Panc1 (cell line): Measurements from ENCODE around the gene ACCS. TPM values are rescaled to one million over a fixed set of nuclear protein-coding genes. Genes with fewer than 3 reads are reported as not detected.

Experiments used
- ATAC-seq: fragments of 200-7000 bp; cut with Tn5 transposase; 2 replicates; pipeline ENCODE4 v1.9.1; 2020; ENCODE audit warnings: mild to moderate bottlenecking, moderate library complexity
- BruUV-seq: library from RNA; stranded (reverse); fragments of 400-500 nt; replicated peaks from 2 replicates; lab custom pipeline; 2021; lab: Mats Ljungman, UMichigan
- CTCF ChIA-PET: fragments of 300-600 bp; sonication (Branson Sonifier 250); formaldehyde crosslinking; loops from one replicate; lab custom pipeline; 2022; ENCODE audit warnings: antibody characterized with exemption; lab: Charles Lee
- POLR2A ChIA-PET: fragments of 300-600 bp; sonication (Branson Sonifier 250); formaldehyde crosslinking; loops from one replicate; lab custom pipeline; 2022; ENCODE audit warnings: antibody characterized with exemption; lab: Charles Lee
- DNase-seq: peaks from one replicate; pipeline ENCODE4 v3.0.0-alpha.2; 2010; ENCODE audit warnings: low read depth, low spot score
- H3K27ac ChIP-seq: 2 replicates; pipeline ENCODE4 v1.5.1; 2011; ENCODE audit warnings: mild to moderate bottlenecking, low read length, inconsistent platforms
- H3K27me3 ChIP-seq: fragments of 200-500 bp; sonication (Bioruptor generic); 2 replicates; pipeline ENCODE4 v1.6.0; 2014; ENCODE audit warnings: low read length, inconsistent platforms; ENCODE audit not compliant: control insufficient read depth, insufficient read depth
- H3K36me3 ChIP-seq: fragments of 200-500 bp; sonication (Bioruptor generic); 2 replicates; pipeline ENCODE4 v1.5.1; 2014; ENCODE audit warnings: inconsistent platforms, mild to moderate bottlenecking, low read length, moderate library complexity; ENCODE audit not compliant: control insufficient read depth, insufficient read depth
- H3K4me1 ChIP-seq: 2 replicates; pipeline ENCODE4 v1.5.1; 2011; ENCODE audit warnings: inconsistent platforms, mild to moderate bottlenecking, low read length, moderate library complexity; ENCODE audit not compliant: control insufficient read depth, insufficient read depth
- H3K4me3 ChIP-seq, 2 experiments: 2 replicates each; pipeline ENCODE4 v1.5.1; 2011 to 2012; ENCODE audit warnings: low read depth in 2 of 2, low read length in 2 of 2, mild to moderate bottlenecking in 2 of 2, inconsistent platforms in 1 of 2, moderate library complexity in 1 of 2
- H3K9me3 ChIP-seq: fragments of 200-500 bp; sonication (Bioruptor generic); 2 replicates; pipeline ENCODE4 v1.5.1; 2014; ENCODE audit warnings: low read depth, mild to moderate bottlenecking, inconsistent platforms, low read length, moderate library complexity; ENCODE audit not compliant: control insufficient read depth, insufficient read depth
- CTCF ChIP-seq: fragments of 450-650 bp; IDR thresholded peaks from 2 replicates; pipeline ENCODE4 v1.5.1; 2017; ENCODE audit warnings: mild to moderate bottlenecking
- POLR2AphosphoS5 ChIP-seq: IDR thresholded peaks from 2 replicates; pipeline ENCODE4 v1.6.1; 2012; ENCODE audit warnings: mild to moderate bottlenecking, low read depth, low read length, moderate library complexity
- REST ChIP-seq, 2 experiments: IDR thresholded peaks; 2 replicates each; pipeline ENCODE4 v1.6.1; 2011 to 2012; ENCODE audit warnings: low read depth in 2 of 2, control low read depth in 1 of 2, low read length in 1 of 2, mild to moderate bottlenecking in 1 of 2, moderate library complexity in 1 of 2; ENCODE audit not compliant: insufficient read depth in 1 of 2
- SIN3A ChIP-seq: IDR thresholded peaks from 2 replicates; pipeline ENCODE4 v1.6.1; 2012; ENCODE audit warnings: low read depth, mild to moderate bottlenecking, low read length, moderate library complexity, borderline replicate concordance; ENCODE audit not compliant: insufficient read depth
- TCF7L2 ChIP-seq: IDR thresholded peaks from 2 replicates; pipeline ENCODE4 v1.6.1; 2011; ENCODE audit warnings: mild to moderate bottlenecking, low read depth, low read length, inconsistent platforms
- in situ Hi-C: cut with HindIII; loops from 2 replicates; pipeline ENCODE4 v1.10.0; 2016; ENCODE audit warnings: low sequenced_read_pairs, low pct_unique_long_range_greater_than_20kb
- intact Hi-C: fragments of 100-400 bp; cut with micrococcal nuclease; formaldehyde crosslinking; loops from one replicate; pipeline ENCODE4 v1.10.0; 2022; ENCODE audit not compliant: unreplicated experiment
- total RNA-seq: library from RNA; stranded (reverse); gene quantifications from one replicate; pipeline ENCODE4 v1.2.1, GENCODE V29; 2021; ENCODE audit not compliant: unreplicated experiment

ACCS gene
- total RNA-seq, 1 experiment from 2014 or later = 38.0 TPM

- Histone ChIP-seq H3K27ac (peak within 1 kb of the TSS; percentile 54; the same call in 1 of the 2 replicates), H3K4me3 (peak within 1 kb of the TSS; percentile 72 to 75), H3K27me3 (no peaks in the 10 kb centered on the region), H3K9me3 (no peaks in the 10 kb centered on the region), H3K4me1 (peaks cover 10% of the 10 kb centered on the region; the same call in 1 of the 2 replicates), H3K36me3 (no peaks in the 10 kb centered on the region; the same call in 1 of the 2 replicates)
- intact Hi-C loops (no loop called here), in situ Hi-C loops (no loop called here)
- ChIA-PET POLR2A (no interaction called here), CTCF (interaction anchor here (0.6 to 2.3 kb wide), 4 partner anchors 8 to 53 kb away, joined by 3 to 14 read pairs (median 5); no protein-coding TSS in a partner anchor)
- TF ChIP-seq CTCF (peak; percentile 96), REST (IDR thresholded peaks at IDR 0.05; ENCODE audit: insufficient read depth in 1 of 2, low read depth in 2 of 2, low read length in 1 of 2) (no peak), POLR2AphosphoS5 (peak; percentile 57; the same call in 1 of the 2 replicates), SIN3A (no peak)
- ATAC-seq (peak; percentile 97), DNase-seq (no peak)
- no TSS peak for BruUV-seq
Observed at GRCh38 chr11:44095506-44096359, 29.7 kb downstream of the ACCS start, which contains the start of gene EXT2. Gene EXT2, plus strand, starts transcription at chr11:44095678. Its CDS starts 12,035 bp downstream, at chr11:44107713.

GRCh38 chr11:44096360-44097185 lies 30.5 kb downstream of the ACCS start:
- ChIA-PET CTCF (no interaction called here), POLR2A (no interaction called here)
- Histone ChIP-seq H3K27me3 (no peaks in the 10 kb centered on the region), H3K9me3 (no peaks in the 10 kb centered on the region), H3K4me3 (peak overlapping the region; percentile 72 to 75), H3K36me3 (no peaks in the 10 kb centered on the region; the same call in 1 of the 2 replicates), H3K4me1 (peaks cover 10% of the 10 kb centered on the region; the same call in 1 of the 2 replicates), H3K27ac (peak overlapping the region; percentile 54; the same call in 1 of the 2 replicates)
- TF ChIP-seq TCF7L2 = no peak
- no peak for TF ChIP-seq CTCF
- TF ChIP-seq POLR2AphosphoS5 = no peak
- no peak for TF ChIP-seq SIN3A
- no peak for TF ChIP-seq REST (IDR thresholded peaks at IDR 0.05; ENCODE audit: insufficient read depth in 1 of 2, low read depth in 2 of 2, low read length in 1 of 2)
- in situ Hi-C loops = no loop called here
- no TSS peak for BruUV-seq
- intact Hi-C loops = no loop called here
- no peak for DNase-seq
- peak; percentile 49 for ATAC-seq
